Natural killer cell (primary cell): ENCODE measurements around the gene YBX2. TPM values are rescaled to one million over a fixed set of nuclear protein-coding genes. Genes with fewer than 3 reads are reported as not detected.
A peak's percentile ranks its signal among the peaks of the same experiment; 100 is the strongest.

ENCODE experiments used
- ATAC-seq, 3 donors: fragments of 150-1000 bp in 2 of 3; fragments of 200-7000 bp in 1 of 3; cut with Tn5 transposase; 1 replicate in 1 of 3; 2 replicates in 2 of 3; pipeline ENCODE4 v1.10.0; 2021; ENCODE audit warnings: mild to moderate bottlenecking in 2 of 3, moderate library complexity in 2 of 3
- DNase-seq, 2 donors: peaks; one replicate each; pipeline versions ENCODE4 v3.0.0 to v3.0.0-alpha.2; 2013 to 2021; ENCODE audit warnings: mixed read lengths in 1 of 2
- H3K27ac ChIP-seq: one replicate; pipeline ENCODE4 v1.5.1; 2013; ENCODE audit warnings: mild to moderate bottlenecking, low read length
- H3K27me3 ChIP-seq: one replicate; pipeline ENCODE4 v1.6.1; 2013; ENCODE audit warnings: low read length; ENCODE audit not compliant: control insufficient read depth, insufficient read depth
- H3K36me3 ChIP-seq: one replicate; pipeline ENCODE4 v1.6.1; 2013; ENCODE audit warnings: low read length; ENCODE audit not compliant: control insufficient read depth, insufficient read depth
- H3K4me1 ChIP-seq: one replicate; pipeline ENCODE4 v1.6.1; 2013; ENCODE audit warnings: low read length; ENCODE audit not compliant: control insufficient read depth, insufficient read depth
- H3K4me3 ChIP-seq: one replicate; pipeline ENCODE4 v1.5.1; 2013; ENCODE audit warnings: low read length
- H3K9me3 ChIP-seq: one replicate; pipeline ENCODE4 v1.6.1; 2013; ENCODE audit warnings: low read length; ENCODE audit not compliant: control insufficient read depth, insufficient read depth
- H3K27ac Mint-ChIP-seq, 2 donors: one replicate each; pipeline ENCODE4 v1.8.0; 2022; ENCODE audit warnings: mild to moderate bottlenecking in 2 of 2, mixed read lengths in 2 of 2, moderate library complexity in 1 of 2
- H3K27me3 Mint-ChIP-seq, 2 donors: one replicate each; pipeline ENCODE4 v1.8.0; 2022; ENCODE audit warnings: low read depth in 2 of 2, mixed read lengths in 2 of 2
- H3K36me3 Mint-ChIP-seq: one replicate; pipeline ENCODE4 v1.8.0; 2022; ENCODE audit warnings: mixed read lengths
- H3K4me1 Mint-ChIP-seq, 2 donors: one replicate each; pipeline ENCODE4 v1.8.0; 2022; ENCODE audit warnings: mixed read lengths in 2 of 2
- H3K4me3 Mint-ChIP-seq: one replicate; pipeline ENCODE4 v1.8.0; 2022; ENCODE audit warnings: mild to moderate bottlenecking, moderate library complexity, mixed read lengths
- H3K9me3 Mint-ChIP-seq, 2 donors: one replicate each; pipeline ENCODE4 v1.8.0; 2022; ENCODE audit warnings: mixed read lengths in 2 of 2
- WGBS: methylation state at CpG from one replicate; pipeline ENCODE4 v1.1.7; 2013; ENCODE audit warnings: missing lambda C conversion rate; ENCODE audit not compliant: insufficient coverage; 5-methylcytosine and 5-hydroxymethylcytosine counted together
- intact Hi-C: fragments of 100-400 bp; cut with micrococcal nuclease; formaldehyde crosslinking; loops from one replicate; pipeline ENCODE4 v1.14.2; 2022
- total RNA-seq, 4 donors: library from RNA; stranded (reverse); fragments of 120-200 nt in 1 of 4; gene quantifications; one replicate each; pipeline versions ENCODE4 v1.2.3 to v1.2.4, GENCODE V29; 2013 to 2022
- TF ChIP-seq, protein P1 (sequence below): fragments of 200-600 bp; IDR thresholded peaks from one replicate; pipeline ENCODE4 v1.8.0; 2022; ENCODE audit warnings: antibody characterized with exemption

YBX2 gene
- total RNA-seq, 3 donors from 2014 or later (not counting 1 experiment from before 2014, with no cell fraction given): 0.05 TPM; not detected in 2

GRCh38 chr17:7260651-7261378, 33.6 kb downstream of the YBX2 start:
- peaks cover 22% of the 10 kb centered on the region for H3K27me3 ChIP-seq
- peak overlapping the region; percentile 66 for H3K4me3 Mint-ChIP-seq
- H3K4me1 ChIP-seq: peaks cover 34% of the 10 kb centered on the region
- H3K4me3 ChIP-seq: peak overlapping the region; percentile 42
- H3K27ac Mint-ChIP-seq: peak overlapping the region in 1 of 2 donors; percentile 64
- TF ChIP-seq, protein P1, sequence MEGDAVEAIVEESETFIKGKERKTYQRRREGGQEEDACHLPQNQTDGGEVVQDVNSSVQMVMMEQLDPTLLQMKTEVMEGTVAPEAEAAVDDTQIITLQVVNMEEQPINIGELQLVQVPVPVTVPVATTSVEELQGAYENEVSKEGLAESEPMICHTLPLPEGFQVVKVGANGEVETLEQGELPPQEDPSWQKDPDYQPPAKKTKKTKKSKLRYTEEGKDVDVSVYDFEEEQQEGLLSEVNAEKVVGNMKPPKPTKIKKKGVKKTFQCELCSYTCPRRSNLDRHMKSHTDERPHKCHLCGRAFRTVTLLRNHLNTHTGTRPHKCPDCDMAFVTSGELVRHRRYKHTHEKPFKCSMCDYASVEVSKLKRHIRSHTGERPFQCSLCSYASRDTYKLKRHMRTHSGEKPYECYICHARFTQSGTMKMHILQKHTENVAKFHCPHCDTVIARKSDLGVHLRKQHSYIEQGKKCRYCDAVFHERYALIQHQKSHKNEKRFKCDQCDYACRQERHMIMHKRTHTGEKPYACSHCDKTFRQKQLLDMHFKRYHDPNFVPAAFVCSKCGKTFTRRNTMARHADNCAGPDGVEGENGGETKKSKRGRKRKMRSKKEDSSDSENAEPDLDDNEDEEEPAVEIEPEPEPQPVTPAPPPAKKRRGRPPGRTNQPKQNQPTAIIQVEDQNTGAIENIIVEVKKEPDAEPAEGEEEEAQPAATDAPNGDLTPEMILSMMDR: no peak
- H3K4me1 Mint-ChIP-seq: peaks cover 17% of the 10 kb centered on the region in 2 donors
- no peaks in the 10 kb centered on the region for H3K9me3 Mint-ChIP-seq
- H3K27me3 Mint-ChIP-seq: peaks cover 14 to 16% of the 10 kb centered on the region in 2 donors
- peak; percentile 38 to 62 (median 46) for ATAC-seq
- WGBS: 10% methylated on average over 54 of the region's 54 CpGs
- no peak overlapping the region for H3K27ac ChIP-seq
- intact Hi-C loops: no loop called here
- no peaks in the 10 kb centered on the region for H3K9me3 ChIP-seq
- H3K36me3 Mint-ChIP-seq: peaks cover 12% of the 10 kb centered on the region
- peak; percentile 29 to 47 for DNase-seq
- H3K36me3 ChIP-seq: peaks cover 23% of the 10 kb centered on the region

GRCh38 chr17:7260151-7260550, 34.3 kb downstream of the YBX2 start:
- peaks cover 12% of the 10 kb centered on the region for H3K36me3 Mint-ChIP-seq
- H3K27ac ChIP-seq: no peak overlapping the region
- peaks cover 17% of the 10 kb centered on the region in 2 donors for H3K4me1 Mint-ChIP-seq
- peaks cover 22% of the 10 kb centered on the region for H3K27me3 ChIP-seq
- DNase-seq (peak in 1 of 2 donors; percentile 9), ATAC-seq (no peak)
- no peaks in the 10 kb centered on the region for H3K9me3 ChIP-seq
- H3K4me1 ChIP-seq: peaks cover 34% of the 10 kb centered on the region
- H3K9me3 Mint-ChIP-seq: no peaks in the 10 kb centered on the region
- TF ChIP-seq, protein P1: no peak
- peaks cover 28% of the 10 kb centered on the region for H3K36me3 ChIP-seq
- intact Hi-C loops: no loop called here
- 93% methylated on average over 4 of the region's 4 CpGs for WGBS
- H3K27me3 Mint-ChIP-seq: peaks cover 14 to 16% of the 10 kb centered on the region in 2 donors
- H3K4me3 Mint-ChIP-seq: peak overlapping the region; percentile 47
- H3K4me3 ChIP-seq: no peak overlapping the region
- no peak overlapping the region for H3K27ac Mint-ChIP-seq

DNA sequence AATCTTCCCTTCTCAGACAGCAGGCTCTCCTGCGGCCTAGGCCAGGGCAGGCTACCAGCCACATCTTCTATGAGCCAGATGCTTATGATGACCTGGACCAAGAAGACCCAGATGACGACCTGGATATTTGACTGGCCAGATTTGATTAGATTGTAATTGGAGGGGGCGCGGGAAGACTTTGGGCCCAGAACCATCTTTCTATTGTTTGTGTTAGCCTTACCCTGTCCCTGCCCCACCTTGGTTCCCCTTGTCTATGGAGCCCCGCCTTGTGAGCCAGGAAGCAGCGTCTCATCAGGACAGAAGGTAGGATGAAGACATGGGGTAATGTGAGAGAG, 34.9 kb downstream of the YBX2 start:
- Histone ChIP-seq H3K27me3 (peaks cover 22% of the 10 kb centered on the region), H3K9me3 (no peaks in the 10 kb centered on the region), H3K27ac (no peak overlapping the region), H3K36me3 (peaks cover 33% of the 10 kb centered on the region), H3K4me1 (peaks cover 34% of the 10 kb centered on the region), H3K4me3 (no peak overlapping the region)
- H3K9me3 Mint-ChIP-seq: no peaks in the 10 kb centered on the region
- H3K4me3 Mint-ChIP-seq: no peak overlapping the region
- peaks cover 14 to 16% of the 10 kb centered on the region in 2 donors for H3K27me3 Mint-ChIP-seq
- intact Hi-C loops: no loop called here
- H3K36me3 Mint-ChIP-seq: peaks cover 12% of the 10 kb centered on the region
- ATAC-seq (no peak), DNase-seq (no peak)
- no peak overlapping the region for H3K27ac Mint-ChIP-seq
- 100% methylated on average over 4 of the region's 6 CpGs for WGBS
- H3K4me1 Mint-ChIP-seq: peaks cover 17 to 22% of the 10 kb centered on the region in 2 donors
- TF ChIP-seq, protein P1: no peak
